Activated CD8-positive, alpha-beta memory T cell treated with anti-CD3 and anti-CD28 coated beads for 24 hours (primary cell): ENCODE results near the gene NFYC.

Experiments used
- DNase-seq: peaks from one replicate; pipeline ENCODE4 v3.0.0-alpha.2; 2020

Gene NFYC

DNA sequence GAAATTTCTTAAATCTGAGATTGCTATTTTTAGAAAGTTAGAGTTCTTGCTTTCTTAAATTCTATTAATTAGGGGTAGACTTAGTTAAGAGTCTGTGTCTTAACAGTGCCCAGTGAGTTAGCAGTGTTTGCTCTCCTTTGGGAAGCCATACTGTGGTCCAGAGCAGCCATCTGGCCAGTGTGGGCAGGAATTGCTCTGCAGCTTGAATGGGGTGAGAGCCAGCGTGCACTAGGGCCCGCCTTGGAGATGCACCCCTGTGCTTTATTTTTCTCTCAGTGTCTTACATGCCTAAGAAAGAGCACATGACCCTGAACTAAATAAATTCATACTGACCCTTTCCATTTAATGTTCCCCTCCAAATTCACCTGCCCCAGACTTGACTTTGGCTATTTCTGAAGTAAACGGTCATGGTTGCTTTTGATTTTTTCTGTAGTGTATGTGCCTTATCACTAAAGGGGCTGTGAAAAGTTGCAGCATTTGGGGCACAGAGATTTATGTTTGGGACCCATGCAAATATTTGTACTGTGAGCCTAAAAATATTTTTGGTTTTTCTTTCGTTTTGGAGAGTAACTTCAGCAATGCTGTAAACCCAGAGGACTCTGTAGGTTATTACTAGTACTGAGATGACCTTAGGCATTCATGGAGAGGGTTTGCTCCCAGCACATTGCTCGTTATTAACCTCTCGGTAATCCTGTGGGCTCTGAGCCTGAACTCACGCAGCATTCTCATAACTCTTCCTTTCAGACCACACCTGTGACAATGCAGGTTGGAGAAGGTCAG, 70.8 kb downstream of the NFYC start:
- no peak for DNase-seq

DNA sequence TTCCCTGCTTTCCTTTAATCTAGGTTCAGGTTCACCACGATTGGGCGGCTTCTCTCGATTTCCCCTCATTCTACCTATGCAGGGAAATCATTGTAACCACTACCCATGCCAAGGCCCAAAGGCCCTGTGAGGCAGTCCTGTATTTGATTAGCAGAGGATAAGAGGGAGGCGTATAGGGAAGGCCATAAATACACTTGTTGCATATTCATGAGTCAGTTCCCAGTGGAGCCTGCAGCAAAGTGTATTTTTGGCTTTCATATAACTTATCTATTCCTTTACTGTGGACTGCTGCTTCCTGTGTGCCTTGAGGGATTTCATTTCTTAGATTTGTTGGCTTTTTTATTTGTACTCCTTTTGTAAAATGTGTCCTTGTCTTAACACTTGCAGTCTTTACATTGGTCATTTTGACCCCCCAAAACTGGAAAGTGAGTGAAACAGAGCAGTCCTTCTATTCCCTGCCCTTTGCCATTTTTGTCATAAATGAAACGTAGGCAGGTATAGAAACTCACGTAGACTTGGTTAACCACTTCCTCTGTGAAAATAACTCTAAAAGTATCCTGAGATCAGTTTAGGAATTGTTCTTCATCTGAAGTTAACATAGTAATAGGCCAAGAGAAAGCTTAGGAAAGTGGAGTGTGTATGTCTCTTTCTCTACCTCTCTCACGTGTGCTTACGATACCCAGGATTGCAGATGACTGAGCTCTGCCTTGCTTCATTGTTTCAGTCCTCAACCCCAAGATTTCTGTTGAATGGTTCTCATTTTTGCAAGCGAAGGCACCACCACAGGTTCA, 72.4 kb downstream of the NFYC start:
- DNase-seq: no peak

DNA sequence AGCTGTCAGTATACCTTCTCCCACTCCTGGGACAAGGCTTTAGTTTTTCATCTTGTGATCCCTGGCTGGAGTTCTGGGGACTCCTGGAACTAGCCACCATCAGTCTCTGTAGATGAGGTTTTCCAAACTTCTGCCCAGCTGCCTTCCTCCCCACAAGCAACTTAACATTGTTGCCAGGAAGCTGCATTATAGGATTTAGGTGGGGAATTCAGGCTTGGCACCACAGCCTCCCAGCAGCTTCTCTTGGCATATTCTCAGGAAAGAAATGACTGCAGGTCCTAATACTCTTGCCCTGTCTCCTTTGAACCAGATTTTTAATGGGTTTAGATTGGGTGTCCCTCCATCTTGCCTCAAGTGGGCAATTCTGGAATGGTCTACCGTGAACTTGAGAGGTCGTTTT, 73.5 kb downstream of the NFYC start:
- no peak for DNase-seq

DNA sequence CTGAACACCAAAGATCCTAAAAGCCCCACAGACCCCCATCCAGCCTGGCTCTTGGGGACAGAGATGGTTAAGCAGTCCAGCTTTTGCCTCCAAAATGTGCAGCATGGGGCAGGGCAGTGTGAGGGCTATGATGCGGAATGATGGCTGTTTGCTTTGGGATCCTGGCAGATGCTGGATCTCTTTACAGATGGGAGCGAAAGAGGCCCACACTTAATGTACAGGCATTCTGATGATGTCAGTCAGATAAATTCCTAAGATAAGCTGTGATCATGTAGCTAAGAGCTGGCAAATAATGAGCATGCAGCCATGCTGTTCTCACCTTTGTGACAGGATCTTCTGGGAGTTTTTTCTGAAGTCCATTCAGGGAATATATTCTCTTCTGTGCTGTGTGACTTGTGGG, 74.5 kb downstream of the NFYC start:
- no peak for DNase-seq

DNA sequence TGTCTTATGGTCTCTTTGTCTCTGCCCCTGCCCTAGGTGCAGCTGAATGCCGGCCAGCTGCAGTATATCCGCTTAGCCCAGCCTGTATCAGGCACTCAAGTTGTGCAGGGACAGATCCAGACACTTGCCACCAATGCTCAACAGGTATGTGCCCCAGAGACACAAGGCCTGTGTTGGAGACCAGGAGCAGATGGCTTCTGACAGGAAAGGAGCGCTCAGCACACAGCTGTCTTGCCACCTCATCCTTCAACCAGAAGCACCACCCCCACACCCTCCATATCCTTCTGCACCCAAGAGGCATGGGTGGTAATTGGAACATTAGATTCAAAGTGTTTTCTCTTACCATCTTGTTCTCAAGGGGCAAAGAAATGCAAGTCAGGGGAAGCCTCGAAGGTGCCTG, 75.1 kb downstream of the NFYC start:
- no peak for DNase-seq

DNA sequence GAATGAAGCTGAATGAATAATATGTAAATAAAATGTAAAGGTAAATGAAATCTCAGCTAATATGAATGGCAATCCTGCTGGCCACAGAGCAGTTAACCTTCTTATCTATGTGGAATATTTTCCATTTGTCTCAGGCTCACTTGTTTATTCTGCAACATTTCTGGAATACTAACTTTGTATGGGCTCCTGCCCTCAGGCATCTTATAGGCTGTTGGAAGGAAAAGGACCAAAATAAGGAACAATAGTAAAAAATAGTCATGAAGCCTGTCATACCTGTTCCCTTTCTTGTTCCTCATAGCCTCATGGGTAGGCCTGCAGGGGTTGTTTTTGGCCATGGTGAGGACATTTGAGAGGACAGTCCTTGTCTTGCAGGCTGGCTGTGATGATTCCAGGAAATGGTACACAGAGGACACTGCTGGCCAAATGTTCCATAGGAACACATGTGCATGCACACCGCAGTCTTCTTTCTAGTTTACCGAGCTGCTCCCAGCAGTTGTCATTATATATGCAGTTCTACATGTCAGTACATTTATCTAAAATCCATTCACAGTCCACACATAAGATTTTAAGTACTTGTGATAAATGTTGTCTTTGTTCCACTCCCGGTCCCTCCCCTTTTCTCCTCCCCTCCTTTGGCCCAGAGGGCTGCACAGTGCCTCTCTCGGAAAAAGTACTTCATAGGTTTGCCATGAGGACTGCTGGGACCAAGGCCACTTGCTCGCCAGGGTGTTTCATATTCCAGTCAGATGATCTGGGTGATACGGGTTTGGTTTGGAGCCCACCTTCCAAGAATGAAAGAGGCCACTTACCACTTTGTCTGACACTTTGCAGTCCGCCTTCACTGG, 76.9 kb downstream of the NFYC start:
- DNase-seq: no peak

DNA sequence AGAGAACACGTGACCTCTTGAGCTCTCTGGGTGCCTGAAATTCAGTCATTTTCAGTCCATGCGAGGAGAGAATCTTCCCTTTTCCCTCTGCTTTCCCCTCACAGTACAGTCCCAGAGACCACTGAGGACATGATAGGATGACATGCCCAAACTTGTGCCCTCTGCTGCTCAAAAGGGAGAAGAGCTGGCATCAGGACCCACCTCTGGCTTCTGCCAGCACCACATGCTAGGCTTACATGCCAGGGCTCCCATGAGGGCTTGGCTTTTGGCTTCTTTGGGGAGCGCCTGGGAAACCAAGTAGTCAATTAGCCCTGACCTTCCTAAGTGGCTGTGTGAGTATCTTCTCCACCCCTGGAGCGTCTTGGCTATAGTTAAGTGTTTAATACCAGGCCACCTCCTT, 78.3 kb downstream of the NFYC start:
- no peak for DNase-seq

DNA sequence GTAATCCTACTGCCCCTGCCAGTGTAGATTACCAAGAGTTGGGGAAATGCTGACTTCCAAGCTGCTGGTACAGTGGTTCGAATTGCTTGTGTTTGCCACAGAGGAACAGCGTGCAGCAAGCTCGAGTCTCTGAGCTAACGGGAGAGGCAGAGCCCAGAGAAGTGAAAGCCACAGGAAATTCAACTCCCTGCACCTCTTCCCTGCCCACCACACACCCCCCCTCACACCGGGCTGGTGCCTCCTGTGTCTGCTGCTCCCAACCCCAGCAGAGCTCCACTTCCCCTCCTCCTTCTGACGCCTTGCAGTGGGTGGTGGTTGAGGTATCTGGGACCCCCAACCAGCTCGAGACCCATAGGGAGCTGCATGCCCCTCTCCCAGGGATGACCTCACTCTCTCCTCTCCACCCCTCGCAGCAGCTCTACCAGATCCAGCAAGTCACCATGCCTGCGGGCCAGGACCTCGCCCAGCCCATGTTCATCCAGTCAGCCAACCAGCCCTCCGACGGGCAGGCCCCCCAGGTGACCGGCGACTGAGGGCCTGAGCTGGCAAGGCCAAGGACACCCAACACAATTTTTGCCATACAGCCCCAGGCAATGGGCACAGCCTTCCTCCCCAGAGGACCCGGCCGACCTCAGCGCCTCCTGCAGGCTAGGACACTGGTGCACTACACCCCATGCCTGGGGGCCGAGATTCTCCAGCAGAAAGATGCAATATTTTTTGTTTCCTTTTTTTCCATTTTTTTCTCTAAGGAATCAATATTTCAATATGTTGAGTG, 79.0 kb downstream of the NFYC start:
- DNase-seq: no peak

DNA sequence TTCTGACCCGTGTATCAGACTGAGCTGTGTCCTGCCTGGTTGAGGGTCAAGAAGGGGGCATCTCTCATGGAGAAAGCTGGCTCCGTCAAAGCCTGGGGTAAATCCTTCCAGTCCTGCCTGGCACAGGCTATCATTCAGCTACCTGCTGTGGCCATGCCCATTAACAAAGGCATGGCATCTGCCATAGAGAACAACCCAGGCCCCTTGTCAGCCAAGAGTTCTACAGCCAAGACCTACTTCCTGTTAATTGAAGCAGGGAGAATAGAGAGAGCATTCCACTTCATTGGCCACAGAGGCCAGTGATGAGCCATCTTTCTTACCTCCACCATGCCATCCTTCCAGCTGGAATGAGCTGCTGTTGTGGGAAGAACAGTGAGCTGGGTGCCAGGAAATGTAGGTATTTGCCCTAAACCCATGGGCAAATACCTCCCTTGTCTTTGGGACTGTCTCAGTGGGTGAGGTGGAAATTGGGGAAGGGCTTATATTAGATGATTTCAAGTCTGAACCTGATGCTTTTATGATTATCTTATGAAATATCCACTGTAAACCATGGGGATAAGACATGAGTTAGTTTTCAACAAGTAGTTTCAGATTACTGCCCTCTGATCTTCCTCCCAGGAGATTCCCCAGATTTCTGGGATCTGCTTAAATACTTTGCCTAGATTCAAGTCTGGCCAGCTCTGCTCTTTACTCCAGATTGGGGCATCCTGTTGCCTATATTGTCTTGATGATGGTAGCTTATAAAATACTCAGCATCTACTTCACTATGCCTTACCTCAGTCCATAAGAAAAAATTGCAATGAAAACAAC, 80.8 kb downstream of the NFYC start:
- no peak for DNase-seq

DNA sequence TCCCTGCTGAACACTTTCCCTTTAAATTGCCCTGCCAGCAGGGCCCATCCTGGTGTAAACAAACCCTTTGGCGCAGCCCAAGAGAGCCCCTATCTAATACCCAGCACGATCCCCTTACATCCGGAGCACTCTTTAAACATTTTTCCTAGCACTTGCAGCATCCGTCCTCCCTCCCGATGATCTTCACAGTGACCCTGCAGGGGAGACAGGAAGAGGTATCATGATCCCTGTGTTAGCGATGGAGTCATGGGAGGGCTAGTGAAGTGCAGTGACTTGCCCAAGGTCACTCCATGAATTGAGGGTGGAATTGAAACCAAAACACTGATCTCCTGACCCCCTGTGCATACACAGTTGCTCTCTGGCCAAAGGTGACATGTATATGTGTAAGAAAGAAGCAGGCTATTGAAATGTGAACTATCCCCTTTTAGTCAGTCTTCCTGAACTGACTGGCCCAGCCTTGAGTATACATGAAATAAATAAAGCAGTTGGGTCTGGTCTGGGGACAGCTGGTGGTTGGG, 82.3 kb downstream of the NFYC start:
- no peak for DNase-seq

DNA sequence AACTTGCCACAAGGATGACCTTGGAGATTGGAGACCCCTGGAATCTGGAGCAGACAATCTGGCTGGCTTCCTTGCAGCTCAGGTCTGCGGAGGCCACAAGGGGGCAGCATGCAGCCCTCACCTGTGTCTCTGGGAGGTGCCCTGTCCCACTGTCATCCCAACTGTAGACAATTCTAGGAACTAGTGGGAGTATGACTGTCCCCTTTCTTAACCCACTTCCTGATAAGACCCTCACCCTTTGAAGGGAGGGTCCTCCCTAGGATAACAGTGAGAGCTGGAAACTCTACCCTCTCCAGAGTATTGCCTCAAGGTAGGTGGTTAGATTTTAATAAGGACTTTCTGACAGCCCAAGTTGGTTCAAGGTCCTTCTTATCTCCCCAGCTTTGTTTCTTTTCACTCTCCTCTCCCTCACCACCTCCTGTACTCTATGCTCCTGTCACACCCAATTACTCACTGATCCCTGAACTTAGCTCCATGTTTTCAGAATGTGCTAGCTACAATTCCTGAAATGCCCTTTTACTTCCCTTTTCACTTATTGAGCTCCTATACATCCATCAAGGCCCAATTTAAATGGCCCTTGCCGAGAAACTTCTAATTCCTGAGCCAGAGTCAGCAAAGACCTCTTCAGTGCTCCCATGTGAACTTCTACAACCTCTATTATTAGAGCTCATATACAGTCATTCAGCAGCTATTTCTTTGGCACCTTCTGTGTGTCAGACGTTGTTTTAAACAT, 82.9 kb downstream of the NFYC start:
- peak; percentile 86 for DNase-seq

DNA sequence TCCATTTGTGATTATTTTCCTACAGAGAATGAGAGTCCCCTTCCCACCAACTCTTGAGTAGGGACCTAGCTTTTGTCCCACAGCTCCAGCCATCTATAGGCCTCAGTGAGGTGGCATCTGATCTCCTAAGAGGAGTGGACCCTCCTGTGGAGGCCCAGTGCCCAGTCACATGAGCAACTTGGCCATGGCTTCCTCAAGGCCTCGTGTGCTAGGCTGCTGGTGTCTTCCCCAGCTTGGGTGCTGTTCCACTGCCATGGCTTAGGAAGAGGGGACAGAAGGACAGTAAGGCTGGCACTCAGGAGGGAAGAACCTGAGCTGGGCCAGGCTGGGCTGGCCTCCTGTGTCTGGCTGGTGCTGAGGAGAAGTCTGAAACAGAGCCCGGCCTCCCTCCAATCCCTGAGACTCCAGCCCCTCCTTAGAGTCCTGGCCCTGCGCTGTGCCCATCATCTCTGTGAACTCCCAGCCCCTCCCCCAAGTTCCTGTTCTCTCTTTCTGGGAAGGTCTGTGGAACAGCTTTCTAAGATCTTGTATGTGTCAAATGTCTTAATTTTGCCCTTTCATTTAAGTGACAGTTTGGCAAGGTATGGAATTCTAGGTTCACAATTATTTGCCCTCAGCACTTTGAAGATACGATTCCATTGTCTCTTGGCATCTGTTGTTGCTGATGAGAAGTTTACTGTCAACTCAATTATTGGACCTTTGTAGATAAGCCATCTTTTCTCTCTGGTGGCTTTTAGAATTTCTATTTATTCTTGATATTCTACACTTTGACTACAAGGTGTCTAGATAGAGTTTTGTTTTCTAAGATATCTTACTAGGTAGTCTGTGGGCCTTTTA, 85.0 kb downstream of the NFYC start:
- DNase-seq: no peak

DNA sequence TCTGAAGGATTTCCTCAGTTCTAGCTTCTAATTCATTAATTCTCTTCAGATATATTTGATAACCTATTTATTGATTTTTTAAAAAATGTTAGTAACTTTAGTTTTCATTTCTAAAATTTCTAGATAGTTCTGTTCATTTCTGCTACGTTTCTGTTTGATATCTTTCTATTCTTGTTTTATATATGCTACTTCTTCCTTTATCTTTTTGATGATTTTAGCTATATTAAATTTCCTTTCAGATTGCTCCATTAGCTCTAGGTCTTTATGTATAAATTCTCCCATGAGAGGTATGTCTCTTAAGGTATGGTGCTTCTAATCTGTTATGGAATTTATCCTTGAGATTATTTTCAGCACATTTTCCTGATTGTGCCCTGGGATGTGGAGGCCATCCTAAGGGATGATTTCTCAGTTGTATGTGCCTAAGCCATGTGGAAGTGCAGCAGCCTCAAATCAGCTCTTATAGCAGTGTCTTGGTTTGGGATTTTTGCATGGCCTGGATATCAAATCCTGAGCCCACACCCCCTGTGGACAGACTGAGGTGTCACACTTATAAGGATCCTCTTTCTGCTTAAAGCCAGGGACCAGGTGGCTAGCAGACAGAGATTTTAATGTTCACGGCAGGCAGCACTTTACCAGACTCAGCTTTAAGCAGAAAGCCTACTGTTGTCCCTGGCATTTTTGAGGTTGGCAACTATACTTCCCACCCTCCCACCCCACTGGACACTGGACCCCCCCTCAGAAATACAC, 85.9 kb downstream of the NFYC start:
- no peak for DNase-seq

DNA sequence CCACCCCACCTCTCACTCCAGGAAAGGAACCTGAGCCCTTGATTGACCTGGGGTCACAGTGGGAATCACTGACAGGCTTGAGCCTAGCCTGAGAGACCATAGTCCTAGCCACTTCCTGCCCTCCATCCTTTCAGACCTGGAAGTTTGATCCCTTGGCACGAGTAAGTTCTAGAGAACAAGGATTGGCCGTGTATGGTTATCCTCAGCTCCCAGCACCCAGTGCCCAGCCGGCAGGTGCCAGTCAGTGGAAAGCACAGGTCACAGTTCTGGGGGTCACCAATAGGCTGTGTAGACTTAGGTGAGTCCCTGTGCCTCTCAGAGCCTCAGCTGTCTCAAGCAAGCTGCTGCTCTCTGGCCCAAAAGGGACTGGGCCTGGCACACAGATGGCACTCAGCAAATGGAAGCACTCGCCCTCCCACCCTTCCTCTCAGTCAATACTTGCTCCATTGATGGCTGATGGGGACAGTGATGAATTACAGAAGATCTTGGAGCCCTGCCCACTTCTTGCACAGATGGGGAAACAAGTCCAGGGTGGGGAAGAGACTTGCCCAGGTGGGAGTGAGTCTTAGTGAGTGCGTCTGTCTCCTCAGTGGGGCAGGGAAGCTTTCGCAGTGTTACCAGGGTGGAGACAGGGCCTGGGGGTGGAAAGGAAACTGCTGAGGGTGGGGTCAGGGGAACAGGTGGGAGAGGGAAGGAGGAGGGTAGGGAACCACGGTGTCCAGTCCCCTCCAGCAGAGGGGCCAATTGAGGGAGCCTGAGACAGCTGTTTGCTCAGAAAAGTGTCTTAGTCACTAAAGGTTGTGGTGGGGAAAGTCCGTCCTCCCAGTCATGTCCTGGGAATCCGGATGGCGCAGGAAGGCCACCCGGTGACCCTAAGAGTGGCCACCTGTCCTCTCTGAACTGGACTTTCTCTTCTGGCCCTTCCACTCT, 89.4 kb downstream of the NFYC start:
- DNase-seq: no peak

DNA sequence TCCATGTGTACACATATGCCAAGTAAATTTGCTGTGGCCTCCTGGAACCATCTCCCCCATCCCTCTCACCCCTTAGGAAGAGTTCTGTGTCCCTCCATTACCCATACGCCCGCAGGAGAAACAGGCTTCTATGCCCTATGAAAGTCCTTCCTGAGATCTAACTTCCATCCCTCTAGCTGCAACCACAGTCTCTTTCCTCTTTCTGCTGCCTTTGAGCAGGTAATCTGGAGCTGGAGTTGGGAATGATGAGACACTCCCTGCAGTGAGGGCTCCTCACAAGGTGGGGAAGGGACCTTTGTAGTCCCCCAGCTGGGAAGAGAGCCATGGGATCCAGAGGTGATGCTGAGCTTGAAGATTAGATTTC, 90.1 kb downstream of the NFYC start:
- no peak for DNase-seq

DNA sequence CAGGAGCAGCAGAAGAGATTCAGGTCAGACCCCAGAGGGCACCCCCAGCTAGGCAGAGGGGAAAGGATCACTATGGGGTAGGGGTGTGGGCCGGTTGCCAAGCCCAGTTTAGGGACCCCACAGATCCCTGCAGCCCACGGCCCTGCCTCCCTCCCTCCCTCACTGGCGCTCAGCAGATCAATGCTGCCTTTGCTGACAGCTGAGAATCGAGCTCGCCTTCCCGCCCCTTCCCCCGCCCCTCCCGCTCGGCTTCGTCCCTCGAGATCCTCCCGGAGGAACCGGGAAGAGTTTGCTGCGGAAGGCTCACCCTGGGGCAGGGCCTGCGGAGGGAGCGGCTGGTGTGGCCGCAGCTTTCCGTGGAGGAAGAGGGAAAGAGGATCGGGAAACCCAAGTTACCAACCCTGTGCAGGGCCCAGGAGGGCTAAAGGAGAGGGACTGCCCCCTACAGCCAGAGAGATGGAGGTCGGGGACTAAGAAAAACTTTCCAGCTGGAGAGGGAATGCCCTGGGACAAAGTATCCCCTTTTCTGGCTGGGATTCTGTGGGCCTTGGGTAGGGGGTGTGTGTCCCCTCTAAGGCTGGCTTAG, 91.0 kb downstream of the NFYC start:
- no peak for DNase-seq
